Measurements from ENCODE around the gene UXT. TPM values are rescaled to one million over a fixed set of nuclear protein-coding genes. Genes with fewer than 3 reads are reported as not detected.

The UXT gene
- total and polyA plus RNA-seq, 8 donors: 2.9 to 320 (median 90.0) TPM

DNA sequence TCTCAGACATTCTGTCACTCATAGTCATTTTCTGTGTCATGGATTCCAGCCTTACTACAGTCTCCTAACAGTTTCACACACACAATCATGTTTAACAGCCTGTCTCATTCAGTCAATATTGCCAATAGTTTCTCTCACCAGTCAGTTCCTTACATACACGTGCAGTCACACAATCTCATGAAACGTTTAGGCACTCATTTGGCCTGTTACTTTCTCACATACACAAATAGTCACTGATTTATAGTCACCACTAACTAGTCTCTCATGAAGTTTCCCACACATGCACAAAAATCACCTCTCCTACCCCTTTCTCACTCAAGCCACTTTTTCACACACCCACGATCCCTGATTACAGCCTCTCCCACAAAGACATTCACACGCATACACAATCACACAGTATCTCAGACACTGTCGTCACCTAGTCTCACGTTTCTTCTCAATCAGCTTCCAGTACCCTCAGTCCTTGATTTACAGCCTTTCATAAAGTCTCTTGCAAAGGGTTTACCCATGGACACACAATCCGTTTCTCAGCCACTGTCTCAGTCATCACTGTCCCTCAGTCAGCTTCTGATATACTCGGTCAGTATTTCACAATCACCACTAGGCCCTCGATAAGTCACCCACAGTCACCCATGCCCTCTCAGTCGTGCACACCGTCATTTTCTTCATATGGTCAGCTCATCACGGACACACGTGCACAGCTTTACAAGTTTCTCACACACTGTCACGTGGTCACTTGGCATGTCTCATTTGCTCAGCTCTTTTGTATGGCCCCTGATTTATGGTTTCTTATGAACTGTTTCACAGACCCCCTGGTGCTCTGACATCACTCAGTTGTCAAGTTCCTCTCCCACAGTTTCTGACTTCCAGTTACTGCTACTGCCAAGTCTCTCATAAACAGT, 25.0 kb downstream of the UXT start:
- peaks cover 0 to 8% (median 2%) of the 10 kb centered on the region in 4 donors for H3K9me3 ChIP-seq
- 74 to 83% (median 78%) methylated on average over 14 of the region's 14 CpGs for WGBS, 5 donors
- H3K4me3 ChIP-seq: no peak overlapping the region
- H3K27me3 ChIP-seq: no peaks in the 10 kb centered on the region
- intact Hi-C loops (cut with DNase I; ENCODE audit: low total_unique reads): no loop called here
- H3K4me1 ChIP-seq: no peaks in the 10 kb centered on the region
- H3K36me3 ChIP-seq: peaks cover 10 to 46% (median 44%) of the 10 kb centered on the region in 4 donors
- H3K27ac ChIP-seq: no peak overlapping the region
- TF ChIP-seq POLR2A (IDR thresholded peaks at IDR 0.05) (no peak), POLR2AphosphoS5 (IDR thresholded peaks at IDR 0.05) (no peak), EP300 (IDR thresholded peaks at IDR 0.05) (no peak), CTCF (IDR thresholded peaks at IDR 0.05) (no peak)
- no peak for DNase-seq

- intact Hi-C loops (cut with DNase I; ENCODE audit: low total_unique reads): no loop called here
- no peaks in the 10 kb centered on the region for H3K4me1 ChIP-seq
- H3K9me3 ChIP-seq: peaks cover 0 to 1% (median 0%) of the 10 kb centered on the region in 4 donors
- DNase-seq: no peak
- H3K27me3 ChIP-seq: no peaks in the 10 kb centered on the region
- TF ChIP-seq CTCF (IDR thresholded peaks at IDR 0.05) (no peak), POLR2A (IDR thresholded peaks at IDR 0.05) (no peak), EP300 (IDR thresholded peaks at IDR 0.05) (no peak), POLR2AphosphoS5 (IDR thresholded peaks at IDR 0.05) (no peak)
- no peak overlapping the region for H3K27ac ChIP-seq
- WGBS, 5 donors: 41 to 75% (median 56%) methylated on average over 4 of the region's 4 CpGs
- H3K36me3 ChIP-seq: peaks cover 7 to 33% (median 31%) of the 10 kb centered on the region in 4 donors
- H3K4me3 ChIP-seq: no peak overlapping the region
These were observed 26.3 kb downstream of the UXT start for GRCh38 chrX:47632666-47633065.

DNA sequence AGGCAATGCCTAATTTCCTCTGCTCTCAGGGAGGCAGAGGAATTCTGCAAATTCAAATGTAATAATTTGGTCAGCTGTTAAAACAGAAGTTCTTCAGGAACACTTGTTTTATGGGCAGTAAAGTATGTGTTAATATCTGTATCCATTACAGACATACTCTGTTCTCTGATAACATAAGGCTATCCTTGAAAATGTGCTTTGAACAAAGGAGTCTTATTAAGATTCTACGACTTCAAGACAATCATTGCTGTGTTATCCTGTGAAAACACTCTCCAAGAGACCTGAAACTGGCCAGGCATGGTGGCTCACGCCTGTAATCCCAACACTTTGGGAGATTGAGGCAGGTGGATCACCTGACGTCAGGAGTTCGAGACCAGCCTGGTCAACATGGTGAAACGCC, 27.3 kb downstream of the UXT start:
- peaks cover 2 to 27% (median 24%) of the 10 kb centered on the region in 4 donors for H3K36me3 ChIP-seq
- H3K9me3 ChIP-seq: no peaks in the 10 kb centered on the region
- H3K27ac ChIP-seq: no peak overlapping the region
- no peaks in the 10 kb centered on the region for H3K27me3 ChIP-seq
- TF ChIP-seq POLR2AphosphoS5 (IDR thresholded peaks at IDR 0.05): no peak
- TF ChIP-seq EP300 (IDR thresholded peaks at IDR 0.05): no peak
- no peak for TF ChIP-seq CTCF (IDR thresholded peaks at IDR 0.05)
- TF ChIP-seq POLR2A (IDR thresholded peaks at IDR 0.05): no peak
- intact Hi-C loops (cut with DNase I; ENCODE audit: low total_unique reads): no loop called here
- H3K4me3 ChIP-seq: no peak overlapping the region
- WGBS, 5 donors: 77 to 92% (median 79%) methylated on average over 5 of the region's 5 CpGs
- H3K4me1 ChIP-seq: no peaks in the 10 kb centered on the region
- DNase-seq: no peak

GRCh38 chrX:47629419-47630200, 29.4 kb downstream of the UXT start, which contains the start of gene CFP:
Gene CFP (minus strand): TSS chrX:47629930. CDS start chrX:47629844, 86 bp downstream.
- Histone ChIP-seq H3K27me3 (no peaks in the 10 kb centered on the region), H3K4me3 (peak within 1 kb of the TSS in 2 of 4 donors; percentile 13 to 16), H3K9me3 (no peaks in the 10 kb centered on the region), H3K27ac (peak within 1 kb of the TSS in 1 of 5 donors; percentile 48), H3K36me3 (peaks cover 0 to 10% (median 3%) of the 10 kb centered on the region in 4 donors), H3K4me1 (no peaks in the 10 kb centered on the region)
- no peak for DNase-seq
- TF ChIP-seq POLR2A (IDR thresholded peaks at IDR 0.05): no peak
- TF ChIP-seq POLR2AphosphoS5 (IDR thresholded peaks at IDR 0.05): no peak
- no peak for TF ChIP-seq EP300 (IDR thresholded peaks at IDR 0.05)
- TF ChIP-seq CTCF (IDR thresholded peaks at IDR 0.05): no peak
- WGBS, 5 donors: 31 to 62% (median 58%) methylated on average over 4 to 14 of the region's 14 CpGs
- intact Hi-C loops (cut with DNase I; ENCODE audit: low total_unique reads): no loop called here
